Smooth muscle cell (in vitro differentiated cells): ENCODE data around the gene MVB12B. TPM values are rescaled to one million over a fixed set of nuclear protein-coding genes. Genes with fewer than 3 reads are reported as not detected.

ENCODE experiments used
- DNase-seq: peaks from one replicate; lab custom pipeline; 2025; ENCODE audit not compliant: unreplicated experiment; lab: John Stamatoyannopoulos, UW
- H2AFZ ChIP-seq: fragments of 200-600 bp; sonication (generic); 2 replicates; pipeline ENCODE4 v1.6.0; 2016; ENCODE audit warnings: antibody characterized with exemption, low read depth, mild to moderate bottlenecking
- H3F3A ChIP-seq: fragments of 200-600 bp; sonication (generic); 2 replicates; pipeline ENCODE4 v1.6.0; 2017; ENCODE audit warnings: antibody characterized with exemption, low read depth
- H3K27ac ChIP-seq: fragments of 200-600 bp; sonication (generic); 2 replicates; pipeline ENCODE4 v1.5.1; 2016; ENCODE audit warnings: low read depth, mild to moderate bottlenecking
- H3K27me3 ChIP-seq: fragments of 200-600 bp; sonication (generic); 2 replicates; pipeline ENCODE4 v1.6.1; 2016; ENCODE audit warnings: low read depth, mild to moderate bottlenecking
- H3K36me3 ChIP-seq: fragments of 200-600 bp; sonication (generic); 2 replicates; pipeline ENCODE4 v1.5.1; 2016; ENCODE audit warnings: low read depth
- H3K4me1 ChIP-seq: fragments of 200-600 bp; sonication (generic); 2 replicates; pipeline ENCODE4 v1.5.1; 2016; ENCODE audit warnings: low read depth
- H3K4me2 ChIP-seq: fragments of 200-600 bp; sonication (generic); 2 replicates; pipeline ENCODE4 v1.6.0; 2016; ENCODE audit warnings: mild to moderate bottlenecking
- H3K4me3 ChIP-seq: fragments of 200-600 bp; sonication (generic); 2 replicates; pipeline ENCODE4 v1.5.1; 2016; ENCODE audit warnings: mild to moderate bottlenecking
- H3K79me2 ChIP-seq: fragments of 200-600 bp; sonication (generic); 2 replicates; pipeline ENCODE4 v1.6.0; 2016; ENCODE audit warnings: low read depth, mild to moderate bottlenecking
- H3K9ac ChIP-seq: fragments of 200-600 bp; sonication (generic); 2 replicates; pipeline ENCODE4 v1.6.0; 2016; ENCODE audit warnings: low read depth
- H3K9me3 ChIP-seq: fragments of 200-600 bp; sonication (generic); replicated peaks from 2 replicates; pipeline ENCODE4 v1.5.1; 2016; ENCODE audit warnings: low read depth
- H4K20me1 ChIP-seq: fragments of 200-600 bp; sonication (generic); 2 replicates; pipeline ENCODE4 v1.6.0; 2016; ENCODE audit warnings: low read depth
- WGBS: methylation state at CpG from one replicate; pipeline ENCODE4 v1.1.7; 2016; ENCODE audit warnings: low lambda C conversion rate; 5-methylcytosine and 5-hydroxymethylcytosine counted together
- polyA plus RNA-seq: library from polyadenylated mRNA; unstranded; fragments of >200 nt; fragmentation: Nextera tagmentation; extraction: Ambion mirVana; gene quantifications from 2 replicates; pipeline ENCODE4 v1.2.1, GENCODE V29; 2016
- total RNA-seq: library from RNA; depleted of rRNA; stranded (reverse); fragments of >200 nt; gene quantifications from 2 replicates; pipeline ENCODE4 v1.2.3, GENCODE V29; 2014
- TF ChIP-seq, protein P1 (sequence below): fragments of 200-600 bp; sonication (generic); IDR thresholded peaks from 2 replicates; pipeline ENCODE4 v1.5.1; 2017; ENCODE audit warnings: borderline replicate concordance, mild to moderate bottlenecking, antibody characterized with exemption; ENCODE audit not compliant: insufficient read depth, poor library complexity, severe bottlenecking

MVB12B gene
- total and polyA plus RNA-seq, 2 experiments from 2014 or later: 4.3 to 5.4 TPM

DNA sequence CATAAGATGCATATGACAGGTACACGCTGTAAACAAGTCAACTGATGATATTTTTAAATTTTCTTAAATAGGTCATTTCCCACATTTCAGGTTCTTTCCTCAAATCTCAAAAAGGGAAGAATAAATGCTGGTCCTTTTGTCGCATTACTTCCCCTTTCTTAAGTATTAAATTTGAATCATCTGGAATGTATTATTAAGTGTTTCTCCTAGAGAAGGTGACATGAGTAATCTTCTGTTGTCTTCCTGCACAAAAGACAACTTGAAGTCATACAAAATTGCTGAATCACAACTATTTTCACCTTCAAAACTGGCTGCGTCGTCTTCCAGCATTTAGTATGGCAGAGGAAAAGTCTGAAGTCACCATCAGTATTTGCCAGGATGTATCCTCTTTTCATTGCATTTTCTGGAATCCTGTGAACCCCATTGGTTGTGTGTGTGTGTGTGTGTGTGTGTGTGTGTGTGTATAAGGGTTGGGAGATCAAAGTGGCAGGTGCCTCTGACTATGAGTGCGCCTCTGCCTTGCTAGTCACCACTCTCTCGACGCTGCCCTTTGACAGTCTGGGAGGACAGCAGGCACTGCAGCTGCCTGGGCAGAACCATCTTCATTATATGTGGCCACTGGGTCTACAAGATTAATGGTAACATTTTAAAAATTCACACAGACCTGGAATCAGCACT lies 86.9 kb downstream of the MVB12B start:
- no peak overlapping the region for H3K4me3 ChIP-seq
- no peaks in the 10 kb centered on the region for H3K27me3 ChIP-seq
- no peak overlapping the region for H3K4me2 ChIP-seq
- H3K9me3 ChIP-seq: no peaks in the 10 kb centered on the region
- no peaks in the 10 kb centered on the region for H3K79me2 ChIP-seq
- TF ChIP-seq, protein P1, sequence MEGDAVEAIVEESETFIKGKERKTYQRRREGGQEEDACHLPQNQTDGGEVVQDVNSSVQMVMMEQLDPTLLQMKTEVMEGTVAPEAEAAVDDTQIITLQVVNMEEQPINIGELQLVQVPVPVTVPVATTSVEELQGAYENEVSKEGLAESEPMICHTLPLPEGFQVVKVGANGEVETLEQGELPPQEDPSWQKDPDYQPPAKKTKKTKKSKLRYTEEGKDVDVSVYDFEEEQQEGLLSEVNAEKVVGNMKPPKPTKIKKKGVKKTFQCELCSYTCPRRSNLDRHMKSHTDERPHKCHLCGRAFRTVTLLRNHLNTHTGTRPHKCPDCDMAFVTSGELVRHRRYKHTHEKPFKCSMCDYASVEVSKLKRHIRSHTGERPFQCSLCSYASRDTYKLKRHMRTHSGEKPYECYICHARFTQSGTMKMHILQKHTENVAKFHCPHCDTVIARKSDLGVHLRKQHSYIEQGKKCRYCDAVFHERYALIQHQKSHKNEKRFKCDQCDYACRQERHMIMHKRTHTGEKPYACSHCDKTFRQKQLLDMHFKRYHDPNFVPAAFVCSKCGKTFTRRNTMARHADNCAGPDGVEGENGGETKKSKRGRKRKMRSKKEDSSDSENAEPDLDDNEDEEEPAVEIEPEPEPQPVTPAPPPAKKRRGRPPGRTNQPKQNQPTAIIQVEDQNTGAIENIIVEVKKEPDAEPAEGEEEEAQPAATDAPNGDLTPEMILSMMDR: no peak
- no peak overlapping the region for H2AFZ ChIP-seq
- no peak overlapping the region for H3K27ac ChIP-seq
- H3K9ac ChIP-seq: no peak overlapping the region
- no peak for DNase-seq
- no peaks in the 10 kb centered on the region for H4K20me1 ChIP-seq
- H3K36me3 ChIP-seq: no peaks in the 10 kb centered on the region
- H3F3A ChIP-seq: no peaks in the 10 kb centered on the region
- 92% methylated on average over 7 of the region's 7 CpGs for WGBS
- no peaks in the 10 kb centered on the region for H3K4me1 ChIP-seq

DNA sequence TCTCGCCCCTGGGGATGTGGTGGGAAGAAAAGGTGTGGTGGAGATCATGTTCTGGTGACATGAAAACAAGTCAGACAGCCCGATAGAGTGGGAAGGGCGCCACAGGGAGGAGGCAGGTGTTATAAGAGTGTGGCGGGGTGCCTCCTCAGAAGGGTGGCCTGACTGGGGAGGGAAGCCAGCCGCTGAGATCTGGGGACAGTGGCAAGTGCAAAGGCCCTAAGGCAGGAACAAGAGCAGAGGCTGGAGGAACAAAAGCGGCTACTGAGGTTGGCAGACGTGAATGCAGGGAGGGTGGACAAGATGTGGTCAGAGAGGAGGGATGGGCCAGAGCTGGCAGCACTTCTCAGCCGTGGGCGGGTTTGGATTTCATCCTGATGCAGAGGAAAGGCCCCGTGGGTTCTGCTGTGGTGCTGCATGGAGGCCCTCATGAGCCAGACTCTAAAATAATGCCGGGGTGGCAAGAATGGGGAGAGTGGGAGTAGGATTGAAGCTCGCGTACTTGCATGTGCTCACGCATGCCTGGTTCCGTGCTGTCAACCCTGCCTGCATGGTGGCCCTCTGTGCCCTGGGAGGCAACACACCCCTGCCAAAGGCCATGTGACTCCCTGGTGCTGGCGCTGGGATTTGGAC lies 89.2 kb downstream of the MVB12B start:
- WGBS: 86% methylated on average over 16 of the region's 16 CpGs
- Histone ChIP-seq H3K9ac (no peak overlapping the region), H4K20me1 (no peaks in the 10 kb centered on the region), H2AFZ (no peak overlapping the region), H3K27ac (no peak overlapping the region), H3K4me1 (no peaks in the 10 kb centered on the region), H3K4me2 (no peak overlapping the region), H3K27me3 (no peaks in the 10 kb centered on the region), H3F3A (no peaks in the 10 kb centered on the region), H3K4me3 (no peak overlapping the region), H3K9me3 (no peaks in the 10 kb centered on the region), H3K36me3 (no peaks in the 10 kb centered on the region), H3K79me2 (no peaks in the 10 kb centered on the region)
- TF ChIP-seq, protein P1: no peak
- DNase-seq: no peak

DNA sequence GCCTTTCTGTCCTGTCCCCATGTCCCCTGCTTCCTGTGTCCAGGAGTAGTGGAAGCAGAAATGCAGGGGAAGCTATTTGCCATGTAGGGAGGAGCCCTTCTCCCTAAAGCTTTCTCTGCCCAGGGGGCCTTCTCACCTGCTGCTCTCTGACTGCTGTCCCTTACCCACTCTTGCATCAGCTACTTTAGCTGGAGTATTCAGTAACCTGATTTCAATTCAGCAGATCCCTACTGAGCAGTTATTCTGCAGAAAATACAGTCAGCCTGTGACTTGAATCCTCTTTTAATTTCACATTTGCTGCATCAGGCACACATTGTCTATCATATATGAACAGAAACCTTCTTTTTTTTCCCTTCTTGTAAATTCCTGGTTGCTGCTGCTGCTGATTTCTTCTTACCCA lies 90.4 kb downstream of the MVB12B start:
- TF ChIP-seq, protein P1: no peak
- H3K9ac ChIP-seq: no peak overlapping the region
- no peaks in the 10 kb centered on the region for H3K27me3 ChIP-seq
- H3K79me2 ChIP-seq: no peaks in the 10 kb centered on the region
- H3K4me2 ChIP-seq: no peak overlapping the region
- H3K9me3 ChIP-seq: no peaks in the 10 kb centered on the region
- H3K27ac ChIP-seq: no peak overlapping the region
- no peak overlapping the region for H2AFZ ChIP-seq
- H3K4me1 ChIP-seq: peaks cover 8% of the 10 kb centered on the region
- no peak for DNase-seq
- H3F3A ChIP-seq: no peaks in the 10 kb centered on the region
- H3K36me3 ChIP-seq: no peaks in the 10 kb centered on the region
- no peak overlapping the region for H3K4me3 ChIP-seq
- no peaks in the 10 kb centered on the region for H4K20me1 ChIP-seq

DNA sequence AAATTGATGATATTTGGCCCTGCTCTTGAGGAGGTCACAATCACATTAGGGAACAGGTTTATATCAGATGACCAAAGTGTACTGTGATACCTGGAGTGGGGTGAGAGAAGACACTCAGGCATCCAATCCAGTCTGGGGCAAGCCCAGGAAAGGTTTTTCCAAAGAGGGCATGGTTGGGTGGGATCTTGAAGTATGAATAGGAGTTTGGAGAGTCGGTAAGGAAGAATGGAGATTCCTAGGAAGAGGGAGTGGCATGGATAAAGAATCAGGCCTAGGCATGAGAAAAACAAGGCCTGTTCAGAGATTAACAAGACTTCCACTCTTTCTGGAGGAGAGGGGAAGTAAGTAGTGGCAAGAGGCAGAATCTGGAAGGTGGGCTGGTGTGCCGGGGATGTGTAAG lies 91.1 kb downstream of the MVB12B start:
- Histone ChIP-seq H3K79me2 (no peaks in the 10 kb centered on the region), H3F3A (no peaks in the 10 kb centered on the region), H3K27ac (no peak overlapping the region), H3K27me3 (no peaks in the 10 kb centered on the region), H3K9ac (no peak overlapping the region), H3K4me1 (peaks cover 14% of the 10 kb centered on the region), H3K9me3 (no peaks in the 10 kb centered on the region), H3K36me3 (no peaks in the 10 kb centered on the region), H4K20me1 (no peaks in the 10 kb centered on the region), H2AFZ (no peak overlapping the region), H3K4me2 (no peak overlapping the region), H3K4me3 (no peak overlapping the region)
- 89% methylated on average over 2 of the region's 2 CpGs for WGBS
- no peak for DNase-seq
- TF ChIP-seq, protein P1: no peak
